Measurements from ENCODE around the gene TIMM22.
A peak's percentile ranks its signal among the peaks of the same experiment; 100 is the strongest.

Gene TIMM22

GRCh38 chr17:1049446-1050225 is 52.7 kb downstream of the TIMM22 start:
- no peak overlapping the region for H3K4me3 ChIP-seq (ENCODE audit: low read length)
- no peak for DNase-seq (ENCODE audit: low read depth, low spot score)

DNA sequence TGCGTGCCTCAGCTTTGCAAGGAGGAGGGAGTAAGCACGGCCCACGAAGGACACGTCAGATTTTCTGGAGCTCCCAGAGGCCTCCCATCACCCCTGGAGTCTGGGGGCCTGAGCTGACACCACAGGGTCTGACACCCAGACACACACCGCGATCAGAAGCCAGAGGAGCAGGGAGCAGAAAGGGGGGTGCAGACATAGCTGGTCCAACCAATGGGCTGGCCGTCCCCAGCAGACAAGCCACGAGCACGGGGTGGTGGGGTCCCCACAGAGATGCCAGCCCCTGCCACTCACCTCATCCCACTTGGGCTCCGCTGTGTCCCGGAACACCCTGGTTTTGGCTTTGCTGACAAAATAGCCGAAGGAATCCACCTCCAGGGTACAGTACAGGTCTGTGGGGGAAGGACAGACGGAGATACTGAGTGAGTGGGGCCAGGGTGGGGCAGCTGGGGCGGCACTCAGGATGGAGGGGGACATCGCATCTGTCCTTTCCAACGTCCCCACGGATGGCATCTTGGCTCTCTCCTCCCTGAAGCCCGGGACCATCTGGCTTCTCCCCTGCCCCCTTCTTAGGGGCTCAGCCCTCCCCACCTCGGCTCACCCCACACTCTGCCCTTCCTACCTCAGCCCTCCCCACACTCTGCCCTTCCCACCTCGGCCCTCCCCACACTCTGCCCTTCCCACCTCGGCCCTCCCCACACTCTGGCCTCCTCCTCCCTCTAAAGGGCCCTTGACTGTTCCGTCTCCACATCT is 53.5 kb downstream of the TIMM22 start:
- no peak overlapping the region for H3K4me3 ChIP-seq (ENCODE audit: low read length)
- DNase-seq (ENCODE audit: low read depth, low spot score): no peak

GRCh38 chr17:1050996-1051925 is 54.3 kb downstream of the TIMM22 start:
- no peak overlapping the region; the same call in 1 of the 2 replicates for H3K4me3 ChIP-seq (ENCODE audit: low read length)
- peak; percentile 83 for DNase-seq (ENCODE audit: low read depth, low spot score)
